Stimulated activated CD4-positive, alpha-beta T cell treated with anti-CD3 and anti-CD28 coated beads, TNF-alpha, amount 100 ng/mL, for 1 hour (primary cell): Measurements from ENCODE around the gene SUFU.
"Not testable (repeated sequence)": the region's sequence is repeated elsewhere in the genome, so short reads cannot be mapped to it uniquely, and the experiment has no call there.

Experiments
- DNase-seq, 3 donors: peaks; one replicate each; pipeline ENCODE4 v3.0.0-alpha.2; 2020; ENCODE audit warnings: low read depth in 3 of 3, low spot score in 1 of 3

SUFU gene

GRCh38 chr10:102511583-102512274 lies 8.0 kb downstream of the SUFU start:
- no peak for DNase-seq

GRCh38 chr10:102514487-102515311 lies 10.9 kb downstream of the SUFU start:
- no peak for DNase-seq

- no peak for DNase-seq
Observed at GRCh38 chr10:102515724-102516123, 12.0 kb downstream of the SUFU start.

GRCh38 chr10:102517553-102517952 lies 13.8 kb downstream of the SUFU start:
- DNase-seq: no peak

- no peak for DNase-seq
Observed at GRCh38 chr10:102519246-102519825, 15.6 kb downstream of the SUFU start.

- no peak for DNase-seq
Observed at GRCh38 chr10:102522874-102523249, 19.1 kb downstream of the SUFU start.

- no peak for DNase-seq
Observed at GRCh38 chr10:102523250-102524029, 19.7 kb downstream of the SUFU start.

GRCh38 chr10:102524746-102525145 lies 21.0 kb downstream of the SUFU start:
- DNase-seq: no peak

- no peak for DNase-seq
Observed at GRCh38 chr10:102527546-102527945, 23.8 kb downstream of the SUFU start.

GRCh38 chr10:102534333-102534732 lies 30.6 kb downstream of the SUFU start:
- no peak for DNase-seq

- not testable (repeated sequence) for DNase-seq
Observed at GRCh38 chr10:102534966-102535365, 31.2 kb downstream of the SUFU start.

- no peak for DNase-seq
Observed at GRCh38 chr10:102535481-102536147, 31.8 kb downstream of the SUFU start.

GRCh38 chr10:102537367-102537766 lies 33.6 kb downstream of the SUFU start:
- DNase-seq: no peak

- DNase-seq: no peak
Observed at GRCh38 chr10:102537948-102538347, 34.2 kb downstream of the SUFU start.

- DNase-seq: no peak
Observed at GRCh38 chr10:102538811-102539210, 35.0 kb downstream of the SUFU start.

- no peak for DNase-seq
Observed at GRCh38 chr10:102540023-102540422, 36.3 kb downstream of the SUFU start.

GRCh38 chr10:102542800-102543418 lies 39.1 kb downstream of the SUFU start:
- DNase-seq: no peak

GRCh38 chr10:102545265-102545871 lies 41.6 kb downstream of the SUFU start:
- DNase-seq: no peak

GRCh38 chr10:102545997-102546396 lies 42.2 kb downstream of the SUFU start:
- no peak for DNase-seq
